Kasumi-1 (cell line): ENCODE results near the gene IDH3A.

Experiments used
- DNase-seq, 2 experiments: peaks; one replicate each; lab custom pipeline; 2025; lab: John Stamatoyannopoulos, UW

IDH3A gene

DNA sequence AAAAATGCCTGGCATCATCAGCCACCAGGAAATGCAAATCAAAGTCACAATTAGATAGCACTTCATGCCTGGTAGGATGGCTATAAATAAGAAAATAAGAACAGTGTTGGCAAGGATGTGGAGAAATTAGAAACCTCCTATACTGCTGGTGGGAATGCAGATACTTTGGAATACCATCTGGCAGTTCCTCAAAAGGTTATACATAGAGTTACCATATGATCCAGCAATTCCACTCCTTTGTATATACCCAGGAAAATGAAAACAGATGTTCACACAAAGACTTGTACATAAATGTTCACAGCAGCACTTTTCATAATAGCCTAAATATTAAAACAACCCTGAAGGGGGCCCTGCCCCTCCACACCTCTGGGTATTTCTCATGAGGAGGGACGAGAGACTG lies 71.6 kb downstream of the IDH3A start:
- DNase-seq: no peak
